ENCODE measurements around the gene DEPDC1. TPM values are rescaled to one million over a fixed set of nuclear protein-coding genes. Genes with fewer than 3 reads are reported as not detected.
"Not testable (repeated sequence)": the region's sequence is repeated elsewhere in the genome, so short reads cannot be mapped to it uniquely, and the experiment has no call there.

DEPDC1 gene
- total RNA-seq = 2.4 TPM

- peak; percentile 81 to 91 for DNase-seq (ENCODE audit: low spot score in 2 of 2)
- FAIRE-seq = no peak
Observed at GRCh38 chr1:68496680-68497357, at the start of gene DEPDC1. TSS of gene DEPDC1 (minus strand) at chr1:68497082. CDS start at chr1:68496999, 83 bp downstream.

- DNase-seq (ENCODE audit: low spot score in 2 of 2) (no peak), FAIRE-seq (no peak)
Observed at GRCh38 chr1:68544651-68545050, 47.8 kb upstream of the DEPDC1 start.

- FAIRE-seq = no peak
- no peak for DNase-seq (ENCODE audit: low spot score in 2 of 2)
Observed at GRCh38 chr1:68542586-68542985, 45.7 kb upstream of the DEPDC1 start.

- FAIRE-seq (no peak), DNase-seq (ENCODE audit: low spot score in 2 of 2) (no peak)
Observed at GRCh38 chr1:68538941-68539340, 42.1 kb upstream of the DEPDC1 start.

- DNase-seq (ENCODE audit: low spot score in 2 of 2) = no peak
- no peak for FAIRE-seq
Observed at GRCh38 chr1:68528243-68528642, 31.4 kb upstream of the DEPDC1 start.

GRCh38 chr1:68525781-68526180 lies 28.9 kb upstream of the DEPDC1 start:
- no peak for FAIRE-seq

GRCh38 chr1:68521286-68521685 lies 24.4 kb upstream of the DEPDC1 start:
- DNase-seq (ENCODE audit: low spot score in 2 of 2) (no peak), FAIRE-seq (no peak)

More at GRCh38 chr1:68525781-68526180, 28.9 kb upstream of the DEPDC1 start:
- DNase-seq (ENCODE audit: low spot score in 2 of 2) = no peak

- FAIRE-seq (no peak), DNase-seq (ENCODE audit: low spot score in 2 of 2) (no peak)
Observed at GRCh38 chr1:68516066-68516465, 19.2 kb upstream of the DEPDC1 start.

- DNase-seq (ENCODE audit: low spot score in 2 of 2) (no peak), FAIRE-seq (no peak)
Observed at GRCh38 chr1:68511254-68511653, 14.4 kb upstream of the DEPDC1 start.

GRCh38 chr1:68506386-68506785 lies 9.5 kb upstream of the DEPDC1 start:
- DNase-seq (ENCODE audit: low spot score in 2 of 2) (no peak), FAIRE-seq (no peak)

GRCh38 chr1:68503085-68503484 lies 6.2 kb upstream of the DEPDC1 start:
- DNase-seq (ENCODE audit: low spot score in 2 of 2) (no peak), FAIRE-seq (no peak)

GRCh38 chr1:68497358-68497698 lies 446 bp upstream of the DEPDC1 start:
- no peak for FAIRE-seq
- no peak for DNase-seq (ENCODE audit: low spot score in 2 of 2)

- no peak for DNase-seq (ENCODE audit: low spot score in 2 of 2)
Observed at GRCh38 chr1:68495968-68496679, 758 bp downstream of the DEPDC1 start.

GRCh38 chr1:68495532-68495931 lies 1.4 kb downstream of the DEPDC1 start:
- DNase-seq (ENCODE audit: low spot score in 2 of 2) (no peak), FAIRE-seq (no peak)

More at GRCh38 chr1:68495968-68496679, 758 bp downstream of the DEPDC1 start:
- FAIRE-seq = no peak

GRCh38 chr1:68493193-68493592 lies 3.7 kb downstream of the DEPDC1 start:
- no peak for FAIRE-seq
- no peak for DNase-seq (ENCODE audit: low spot score in 2 of 2)

GRCh38 chr1:68492255-68492654 lies 4.6 kb downstream of the DEPDC1 start:
- not testable (repeated sequence) for DNase-seq (ENCODE audit: low spot score in 2 of 2); FAIRE-seq

GRCh38 chr1:68490046-68490651 lies 6.7 kb downstream of the DEPDC1 start:
- FAIRE-seq = no peak

GRCh38 chr1:68485431-68486022 lies 11.4 kb downstream of the DEPDC1 start:
- DNase-seq (ENCODE audit: low spot score in 2 of 2) (no peak), FAIRE-seq (no peak)

More at GRCh38 chr1:68490046-68490651, 6.7 kb downstream of the DEPDC1 start:
- no peak for DNase-seq (ENCODE audit: low spot score in 2 of 2)

GRCh38 chr1:68484618-68485017 lies 12.3 kb downstream of the DEPDC1 start:
- FAIRE-seq (no peak), DNase-seq (ENCODE audit: low spot score in 2 of 2) (no peak)

- no peak for DNase-seq (ENCODE audit: low spot score in 2 of 2)
- FAIRE-seq = no peak
Observed at GRCh38 chr1:68481041-68481440, 15.8 kb downstream of the DEPDC1 start.

- DNase-seq (ENCODE audit: low spot score in 2 of 2) (no peak), FAIRE-seq (no peak)
Observed at GRCh38 chr1:68479501-68479900, 17.4 kb downstream of the DEPDC1 start.
